ENCODE measurements around the gene FRMPD2. TPM values are rescaled to one million over a fixed set of nuclear protein-coding genes. Genes with fewer than 3 reads are reported as not detected.

The FRMPD2 gene
- total RNA-seq, 2 experiments from 2014 or later, result not detected

DNA sequence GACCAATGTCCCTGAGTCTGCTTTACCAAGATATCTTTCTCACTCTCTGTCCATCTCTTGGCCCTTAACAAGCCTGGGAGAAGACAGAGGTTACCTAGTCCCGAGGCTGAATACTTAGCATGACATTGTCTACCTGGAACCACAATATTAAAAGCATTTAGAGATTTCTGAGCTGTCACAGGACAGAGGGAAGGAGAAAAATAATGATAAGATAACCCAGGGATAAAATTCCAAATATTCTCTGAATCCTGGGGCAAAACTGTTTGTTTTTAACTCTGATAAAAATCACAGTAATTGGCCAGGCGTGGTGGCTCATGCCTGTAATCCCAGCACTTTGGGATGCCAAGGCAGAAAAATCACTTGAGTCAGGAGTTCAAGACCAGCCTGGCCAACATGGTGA is 19.9 kb upstream of the FRMPD2 start:
- H3K27me3 ChIP-seq (ENCODE audit: control insufficient read depth in 1 of 2, insufficient read depth in 2 of 2, low read length in 2 of 2), result no peaks in the 10 kb centered on the region
- peaks cover 8% of the 10 kb centered on the region for H3K4me1 Mint-ChIP-seq (ENCODE audit: low read depth)
- no peaks in the 10 kb centered on the region for H3K36me3 Mint-ChIP-seq (ENCODE audit: low read depth)
- TF ChIP-seq, protein P1, sequence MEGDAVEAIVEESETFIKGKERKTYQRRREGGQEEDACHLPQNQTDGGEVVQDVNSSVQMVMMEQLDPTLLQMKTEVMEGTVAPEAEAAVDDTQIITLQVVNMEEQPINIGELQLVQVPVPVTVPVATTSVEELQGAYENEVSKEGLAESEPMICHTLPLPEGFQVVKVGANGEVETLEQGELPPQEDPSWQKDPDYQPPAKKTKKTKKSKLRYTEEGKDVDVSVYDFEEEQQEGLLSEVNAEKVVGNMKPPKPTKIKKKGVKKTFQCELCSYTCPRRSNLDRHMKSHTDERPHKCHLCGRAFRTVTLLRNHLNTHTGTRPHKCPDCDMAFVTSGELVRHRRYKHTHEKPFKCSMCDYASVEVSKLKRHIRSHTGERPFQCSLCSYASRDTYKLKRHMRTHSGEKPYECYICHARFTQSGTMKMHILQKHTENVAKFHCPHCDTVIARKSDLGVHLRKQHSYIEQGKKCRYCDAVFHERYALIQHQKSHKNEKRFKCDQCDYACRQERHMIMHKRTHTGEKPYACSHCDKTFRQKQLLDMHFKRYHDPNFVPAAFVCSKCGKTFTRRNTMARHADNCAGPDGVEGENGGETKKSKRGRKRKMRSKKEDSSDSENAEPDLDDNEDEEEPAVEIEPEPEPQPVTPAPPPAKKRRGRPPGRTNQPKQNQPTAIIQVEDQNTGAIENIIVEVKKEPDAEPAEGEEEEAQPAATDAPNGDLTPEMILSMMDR (IDR thresholded peaks at IDR 0.05), result no peak
- no peak overlapping the region for H3K27ac ChIP-seq (ENCODE audit: low read depth in 1 of 2, low read length in 2 of 2)
- ChIA-PET POLR2A (no interaction called here), CTCF (no interaction called here)
- H3K9me3 Mint-ChIP-seq, result no peaks in the 10 kb centered on the region
- H3K4me1 ChIP-seq (ENCODE audit: insufficient read depth, low read length), result peaks cover 4% of the 10 kb centered on the region
- no peak overlapping the region for H3K27ac Mint-ChIP-seq
- no peak overlapping the region for H3K4me3 Mint-ChIP-seq
- no peak for DNase-seq
- no peak for ATAC-seq (ENCODE audit: poor library complexity)
- intact Hi-C loops (cut with DNase I, micrococcal nuclease), result no loop called here
- H3K9me3 ChIP-seq (ENCODE audit: control insufficient read depth in 1 of 2, insufficient read depth in 1 of 2, low read length in 2 of 2), result no peaks in the 10 kb centered on the region
- H3K36me3 ChIP-seq (ENCODE audit: insufficient read depth, low read length), result no peaks in the 10 kb centered on the region
- no peaks in the 10 kb centered on the region for H3K27me3 Mint-ChIP-seq
- no peak overlapping the region for H3K4me3 ChIP-seq (ENCODE audit: low read length)

DNA sequence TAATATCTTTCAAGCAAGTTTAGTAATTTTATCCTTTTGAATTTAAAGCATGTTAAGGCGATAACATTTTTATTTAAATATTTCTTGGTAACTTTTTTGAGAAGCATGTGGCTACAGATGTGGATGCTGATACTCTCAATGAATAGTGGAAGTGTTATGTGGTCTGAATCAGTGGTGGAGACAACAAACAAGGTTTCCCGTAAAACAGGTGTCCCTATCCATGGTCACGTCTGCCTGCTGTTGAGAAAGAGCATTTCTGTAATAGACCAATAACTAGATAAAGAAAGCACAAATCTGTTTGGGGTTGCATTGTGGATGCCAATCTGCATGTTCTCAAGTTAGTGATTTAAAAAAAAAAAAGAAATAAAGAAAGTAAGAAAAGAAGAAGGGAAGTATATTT is 18.1 kb upstream of the FRMPD2 start:
- Mint-ChIP-seq H3K9me3 (no peaks in the 10 kb centered on the region), H3K27me3 (no peaks in the 10 kb centered on the region), H3K4me1 (ENCODE audit: low read depth) (peaks cover 9% of the 10 kb centered on the region), H3K27ac (no peak overlapping the region), H3K36me3 (ENCODE audit: low read depth) (no peaks in the 10 kb centered on the region), H3K4me3 (no peak overlapping the region)
- no peak for ATAC-seq (ENCODE audit: poor library complexity)
- TF ChIP-seq, protein P1 (IDR thresholded peaks at IDR 0.05), result no peak
- Histone ChIP-seq H3K9me3 (ENCODE audit: control insufficient read depth in 1 of 2, insufficient read depth in 1 of 2, low read length in 2 of 2) (no peaks in the 10 kb centered on the region), H3K4me1 (ENCODE audit: insufficient read depth, low read length) (peaks cover 4% of the 10 kb centered on the region), H3K36me3 (ENCODE audit: insufficient read depth, low read length) (no peaks in the 10 kb centered on the region), H3K4me3 (ENCODE audit: low read length) (no peak overlapping the region), H3K27ac (ENCODE audit: low read depth in 1 of 2, low read length in 2 of 2) (no peak overlapping the region), H3K27me3 (ENCODE audit: control insufficient read depth in 1 of 2, insufficient read depth in 2 of 2, low read length in 2 of 2) (no peaks in the 10 kb centered on the region)
- intact Hi-C loops (cut with DNase I, micrococcal nuclease), result no loop called here
- ChIA-PET CTCF (no interaction called here), POLR2A (no interaction called here)
- no peak for DNase-seq

DNA sequence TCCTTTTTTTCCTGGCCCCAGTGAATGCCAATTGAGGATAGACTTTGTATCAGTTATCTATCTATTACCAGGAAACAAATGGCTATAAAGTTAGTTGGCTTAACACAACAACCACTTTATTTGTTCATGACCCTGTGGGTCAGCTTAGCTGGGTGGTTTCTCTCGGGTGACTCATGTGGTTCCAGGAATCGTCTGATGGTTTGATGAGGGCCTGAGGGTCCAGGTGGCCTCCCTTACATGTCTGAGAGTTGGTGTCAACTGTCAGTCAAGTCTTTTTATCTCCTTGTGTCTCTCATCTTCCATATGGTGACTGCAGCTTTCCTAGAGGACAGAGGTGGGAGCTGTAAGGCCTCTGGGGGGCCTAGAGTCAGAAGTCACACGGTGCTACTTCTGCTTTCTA is 16.7 kb upstream of the FRMPD2 start:
- Mint-ChIP-seq H3K4me3 (no peak overlapping the region), H3K36me3 (ENCODE audit: low read depth) (no peaks in the 10 kb centered on the region), H3K27ac (no peak overlapping the region), H3K9me3 (no peaks in the 10 kb centered on the region), H3K4me1 (ENCODE audit: low read depth) (peaks cover 9% of the 10 kb centered on the region), H3K27me3 (peaks cover 4% of the 10 kb centered on the region)
- TF ChIP-seq, protein P1 (IDR thresholded peaks at IDR 0.05), result no peak
- ATAC-seq (ENCODE audit: poor library complexity) (no peak), DNase-seq (no peak)
- ChIA-PET POLR2A (no interaction called here), CTCF (no interaction called here)
- Histone ChIP-seq H3K4me3 (ENCODE audit: low read length) (no peak overlapping the region), H3K27me3 (ENCODE audit: control insufficient read depth in 1 of 2, insufficient read depth in 2 of 2, low read length in 2 of 2) (no peaks in the 10 kb centered on the region), H3K36me3 (ENCODE audit: insufficient read depth, low read length) (no peaks in the 10 kb centered on the region), H3K27ac (ENCODE audit: low read depth in 1 of 2, low read length in 2 of 2) (no peak overlapping the region), H3K9me3 (ENCODE audit: control insufficient read depth in 1 of 2, insufficient read depth in 1 of 2, low read length in 2 of 2) (no peaks in the 10 kb centered on the region), H3K4me1 (ENCODE audit: insufficient read depth, low read length) (peaks cover 4% of the 10 kb centered on the region)
- intact Hi-C loops (cut with DNase I, micrococcal nuclease), result no loop called here

Data from CD4-positive, alpha-beta T cell (primary cell).